ENCODE results near the gene PRMT6.
"Not testable (repeated sequence)": the region's sequence is repeated elsewhere in the genome, so short reads cannot be mapped to it uniquely, and the experiment has no call there.

The PRMT6 gene

DNA sequence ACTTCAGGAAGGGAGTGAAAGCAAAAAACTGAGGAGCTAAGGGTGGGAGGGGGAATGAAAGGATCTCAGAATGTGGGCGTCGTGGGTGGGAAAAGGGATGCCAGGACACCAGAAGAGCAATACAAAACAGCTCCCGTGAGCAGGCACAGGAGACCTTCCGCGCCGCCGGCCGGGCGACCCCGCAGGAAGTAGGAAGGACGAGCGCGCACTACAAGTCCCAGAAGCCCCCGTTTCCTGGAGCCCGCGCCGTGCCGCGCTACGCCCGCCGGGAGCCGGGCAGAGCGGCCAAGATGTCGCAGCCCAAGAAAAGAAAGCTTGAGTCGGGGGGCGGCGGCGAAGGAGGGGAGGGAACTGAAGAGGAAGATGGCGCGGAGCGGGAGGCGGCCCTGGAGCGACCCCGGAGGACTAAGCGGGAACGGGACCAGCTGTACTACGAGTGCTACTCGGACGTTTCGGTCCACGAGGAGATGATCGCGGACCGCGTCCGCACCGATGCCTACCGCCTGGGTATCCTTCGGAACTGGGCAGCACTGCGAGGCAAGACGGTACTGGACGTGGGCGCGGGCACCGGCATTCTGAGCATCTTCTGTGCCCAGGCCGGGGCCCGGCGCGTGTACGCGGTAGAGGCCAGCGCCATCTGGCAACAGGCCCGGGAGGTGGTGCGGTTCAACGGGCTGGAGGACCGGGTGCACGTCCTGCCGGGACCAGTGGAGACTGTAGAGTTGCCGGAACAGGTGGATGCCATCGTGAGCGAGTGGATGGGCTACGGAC lies at the start of gene PRMT6:
Gene PRMT6, plus strand, starts transcription at position 249 of the 771 bp plus-strand sequence. Its CDS starts 42 bp downstream, at position 291.
- no peak for FAIRE-seq

DNA sequence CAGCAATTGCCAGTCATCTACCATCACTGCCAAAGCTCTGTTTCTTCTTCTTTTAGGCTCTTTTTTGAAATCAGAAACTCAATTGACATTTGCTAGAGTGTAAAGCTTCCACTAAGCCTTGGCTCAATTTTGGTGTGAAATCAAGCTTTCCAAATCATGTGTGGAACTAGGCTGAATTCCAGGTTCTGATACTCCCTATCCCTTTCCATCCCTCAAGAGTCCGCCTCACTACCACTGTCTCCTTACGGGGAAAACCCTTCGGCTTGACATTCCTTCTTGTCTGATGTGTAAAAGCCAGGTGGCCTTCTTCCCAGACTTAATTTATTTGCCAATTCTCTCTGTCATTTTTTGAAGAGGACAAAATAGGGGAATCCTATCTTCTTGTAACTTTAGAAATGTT lies 47.2 kb upstream of the PRMT6 start:
- no peak for FAIRE-seq

DNA sequence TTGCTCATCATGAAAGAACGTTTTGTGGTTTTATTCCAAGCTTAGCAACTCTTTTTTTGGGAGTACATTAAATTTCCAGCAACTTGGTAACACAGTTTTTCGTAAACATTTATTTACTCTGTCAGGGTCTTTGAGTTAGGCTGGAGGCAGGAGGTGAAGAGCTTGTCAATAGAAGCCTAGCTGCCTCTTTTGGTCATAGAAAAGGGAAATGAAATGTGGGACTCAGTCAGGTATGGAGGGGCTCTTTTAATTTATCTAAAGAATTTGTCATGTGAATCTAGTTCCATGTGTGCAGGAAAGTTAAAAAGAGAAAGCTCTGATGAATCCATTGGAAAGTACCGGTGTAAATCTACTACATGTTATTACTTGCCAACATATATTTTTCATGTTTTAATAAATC lies 45.9 kb upstream of the PRMT6 start:
- no peak for FAIRE-seq

DNA sequence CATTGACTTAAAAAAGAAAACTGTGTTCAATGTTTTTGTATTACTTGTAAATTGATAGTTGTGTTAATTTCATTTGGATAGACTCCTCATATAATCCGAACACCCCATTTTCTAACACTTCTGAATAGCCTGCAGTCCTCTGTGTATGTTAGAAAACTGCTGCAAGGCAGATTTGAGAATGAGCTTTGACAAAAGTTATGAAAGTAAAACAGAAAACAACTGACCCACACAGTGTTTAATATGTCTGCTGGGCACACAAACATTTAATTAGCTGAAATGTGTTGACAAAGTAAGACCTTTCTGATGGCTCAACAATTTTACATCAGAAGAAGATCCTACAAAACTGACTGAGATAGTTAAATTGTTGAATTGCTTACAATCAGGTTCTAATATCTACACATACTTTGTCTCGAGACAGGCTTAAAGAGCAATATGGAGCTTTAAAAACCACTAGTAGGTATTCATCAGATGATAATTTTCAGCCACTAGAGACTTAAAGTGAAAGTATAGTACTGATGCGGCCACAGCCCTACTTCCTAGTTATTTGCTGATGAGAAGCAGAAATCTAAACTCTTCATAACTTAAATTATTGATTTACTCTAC lies 40.0 kb upstream of the PRMT6 start:
- no peak for FAIRE-seq

DNA sequence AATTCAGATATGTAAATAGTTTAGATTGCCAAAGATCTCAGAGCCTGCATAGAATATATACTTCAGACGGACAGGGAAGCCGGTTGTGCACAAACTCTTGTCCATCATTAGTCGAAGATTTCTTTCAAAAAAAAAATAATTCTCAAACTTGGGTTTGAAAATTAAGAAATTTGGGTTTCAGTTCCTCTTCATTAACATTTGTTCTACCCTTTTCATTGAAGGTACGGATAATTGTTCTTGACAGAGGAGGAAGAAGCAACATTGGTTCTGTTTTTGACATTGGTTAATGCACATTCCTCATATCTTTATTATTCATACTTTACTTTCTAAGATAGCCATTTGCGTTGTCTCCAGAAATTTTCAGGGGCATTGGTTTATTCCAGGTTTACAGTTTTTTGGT lies 38.0 kb upstream of the PRMT6 start:
- no peak for FAIRE-seq

DNA sequence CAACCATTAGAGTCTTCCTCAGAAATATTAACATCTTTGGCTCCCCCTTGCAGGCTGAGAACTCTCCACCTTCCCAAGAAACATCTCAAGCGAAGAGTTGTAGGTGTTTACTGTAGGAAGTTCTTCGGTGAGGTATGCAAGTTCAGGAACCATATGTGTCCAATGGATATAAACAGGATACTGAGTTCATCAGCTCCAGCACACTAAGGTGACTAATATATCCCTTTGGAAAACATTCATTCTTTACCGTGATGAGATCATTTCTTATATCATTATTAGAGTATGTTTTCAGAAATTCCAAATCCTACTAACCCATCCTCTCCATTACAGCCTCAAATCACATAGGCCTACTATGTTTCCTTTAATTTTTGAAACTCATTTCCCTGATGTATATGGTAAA lies 37.3 kb upstream of the PRMT6 start:
- no peak for FAIRE-seq

DNA sequence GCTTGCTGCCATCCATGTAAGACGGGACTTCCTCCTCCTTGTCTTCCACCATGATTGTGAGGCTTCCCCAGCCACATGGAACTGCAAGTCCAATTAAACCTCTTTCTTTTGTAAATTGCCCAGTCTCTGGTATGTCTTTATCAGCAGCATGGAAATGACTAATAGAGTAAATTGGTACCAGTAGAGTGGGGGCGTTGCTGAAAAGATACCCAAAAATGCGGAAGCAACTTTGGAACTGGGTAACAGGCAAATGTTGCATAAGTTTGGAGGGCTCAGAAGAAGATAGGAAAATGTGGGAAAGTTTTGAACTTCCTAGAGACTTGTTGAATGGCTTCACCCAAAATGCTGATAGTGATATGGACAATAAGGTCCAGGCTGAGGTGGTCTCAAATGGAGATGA lies 17.6 kb upstream of the PRMT6 start:
- FAIRE-seq, result not testable (repeated sequence)

DNA sequence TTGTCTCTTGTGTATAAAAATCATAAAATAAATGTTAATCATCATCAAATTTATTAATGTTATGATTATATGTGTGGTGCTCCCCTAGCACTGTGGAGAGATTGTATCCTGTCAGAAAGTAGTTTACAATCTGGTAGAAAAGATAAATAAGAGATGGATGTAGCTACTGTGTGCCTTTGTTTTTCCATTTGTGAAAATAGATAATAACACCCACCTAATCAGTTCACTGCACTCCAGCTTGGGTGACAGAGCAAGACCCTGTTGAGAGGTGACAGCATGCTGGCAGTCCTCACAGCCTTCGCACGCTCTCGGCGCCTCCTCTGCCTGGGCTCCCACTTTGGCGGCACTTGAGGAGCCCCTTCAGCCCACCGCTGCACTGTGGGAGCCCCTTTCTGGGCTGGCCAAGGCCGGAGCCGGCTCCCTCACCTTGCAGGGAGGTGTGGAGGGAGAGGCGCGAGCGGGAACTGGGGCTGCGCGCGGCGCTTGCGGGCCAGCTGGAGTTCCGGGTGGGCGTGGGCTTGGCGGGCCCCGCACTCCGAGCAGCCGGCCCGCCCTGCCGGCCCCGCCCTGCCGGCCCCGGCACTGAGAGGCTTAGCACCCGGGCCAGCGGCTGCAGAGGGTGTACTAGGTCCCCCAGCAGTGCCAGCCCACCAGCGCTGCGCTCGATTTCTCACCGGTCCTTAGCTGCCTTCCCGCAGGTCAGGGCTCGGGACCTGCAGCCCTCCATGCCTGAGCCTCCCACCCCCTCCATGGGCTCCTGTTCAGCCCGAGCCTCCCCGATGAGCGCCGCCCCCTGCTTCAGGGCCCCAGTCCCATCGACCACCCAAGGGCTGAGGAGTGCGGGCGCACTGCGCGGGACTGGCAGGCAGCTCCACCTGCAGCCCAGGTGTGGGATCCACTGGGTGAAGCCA lies 11.9 kb upstream of the PRMT6 start:
- FAIRE-seq, result not testable (repeated sequence)

DNA sequence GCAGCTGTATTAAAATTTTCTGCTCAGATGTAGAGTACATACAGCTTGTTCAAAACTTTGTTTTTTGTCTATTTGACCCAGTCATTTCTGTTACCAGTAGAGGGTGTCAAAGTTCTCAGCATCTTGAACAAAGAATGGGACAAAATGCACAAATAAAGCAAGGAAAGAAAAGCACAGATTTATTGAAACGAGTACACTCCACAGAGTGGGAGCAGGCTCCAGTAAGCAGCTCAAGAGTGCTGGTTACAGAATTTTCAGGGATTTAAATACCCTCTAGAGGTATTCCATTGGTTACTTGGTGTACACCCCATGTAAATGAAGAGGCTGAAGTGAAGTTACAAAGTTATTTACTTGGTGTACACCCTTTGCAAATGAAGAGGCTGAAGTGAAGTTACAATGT lies 8.9 kb upstream of the PRMT6 start:
- no peak for FAIRE-seq

DNA sequence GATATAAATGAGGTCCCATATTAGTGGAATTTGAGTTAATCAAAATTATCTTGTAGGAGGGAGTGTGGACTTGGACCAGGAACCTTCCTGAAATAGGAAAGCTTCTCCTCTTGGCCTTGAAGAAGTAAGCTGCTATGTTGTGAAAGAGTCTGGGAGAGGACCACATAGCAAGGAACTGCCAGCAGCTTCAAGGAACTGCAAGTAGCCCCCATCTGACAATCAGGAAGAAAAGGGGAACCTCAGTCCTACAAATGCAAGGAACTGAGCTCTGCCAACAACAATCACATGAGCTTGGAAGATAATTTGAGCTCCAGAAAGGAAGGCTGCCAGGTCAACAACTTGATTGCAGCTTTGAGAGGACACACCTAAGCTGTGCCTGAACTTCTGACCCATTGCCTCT lies 8.2 kb upstream of the PRMT6 start:
- no peak for FAIRE-seq

DNA sequence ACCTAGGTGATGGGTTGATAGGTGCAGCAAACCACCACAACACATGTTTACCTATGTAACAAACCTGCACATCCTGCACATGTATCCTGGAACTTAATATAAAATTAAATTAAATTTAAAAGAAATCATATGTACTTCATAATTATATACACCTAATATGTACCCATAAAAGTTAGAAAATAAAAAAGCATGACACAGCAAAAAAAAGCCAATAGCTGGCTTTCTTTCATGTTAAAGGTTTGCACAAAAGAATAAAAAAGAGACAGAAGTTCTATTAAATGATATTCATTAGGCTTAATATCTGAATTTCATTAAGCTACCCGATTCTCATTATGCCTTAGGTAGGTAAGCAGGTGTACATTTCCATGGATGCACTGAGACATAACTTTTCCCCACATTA lies 5.2 kb upstream of the PRMT6 start:
- no peak for FAIRE-seq

DNA sequence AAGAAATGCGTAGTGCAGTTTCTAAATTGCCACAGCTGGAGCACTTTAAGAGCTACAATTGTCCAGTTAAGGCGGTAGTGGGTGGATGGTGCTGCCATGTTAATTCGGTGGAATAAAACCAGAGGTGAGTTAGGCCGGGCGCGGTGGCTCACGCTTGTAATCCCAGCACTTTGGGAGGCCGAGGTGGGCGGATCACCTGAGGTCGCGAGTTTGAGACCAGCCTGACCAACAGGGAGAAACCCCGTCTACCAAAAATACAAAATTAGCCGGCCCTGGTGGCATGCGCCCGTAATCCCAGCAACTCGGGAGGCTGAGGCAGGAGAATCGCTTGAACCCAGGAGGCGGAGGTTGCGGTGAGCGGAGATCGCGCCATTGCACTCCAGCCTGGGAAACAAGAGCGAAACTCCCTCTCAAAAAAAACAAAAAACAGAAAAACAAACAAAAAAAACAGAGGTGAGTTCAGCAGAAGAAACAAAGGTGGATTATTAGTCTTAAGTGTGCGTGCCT lies 502 bp upstream of the PRMT6 start:
- FAIRE-seq, result not testable (repeated sequence)

DNA sequence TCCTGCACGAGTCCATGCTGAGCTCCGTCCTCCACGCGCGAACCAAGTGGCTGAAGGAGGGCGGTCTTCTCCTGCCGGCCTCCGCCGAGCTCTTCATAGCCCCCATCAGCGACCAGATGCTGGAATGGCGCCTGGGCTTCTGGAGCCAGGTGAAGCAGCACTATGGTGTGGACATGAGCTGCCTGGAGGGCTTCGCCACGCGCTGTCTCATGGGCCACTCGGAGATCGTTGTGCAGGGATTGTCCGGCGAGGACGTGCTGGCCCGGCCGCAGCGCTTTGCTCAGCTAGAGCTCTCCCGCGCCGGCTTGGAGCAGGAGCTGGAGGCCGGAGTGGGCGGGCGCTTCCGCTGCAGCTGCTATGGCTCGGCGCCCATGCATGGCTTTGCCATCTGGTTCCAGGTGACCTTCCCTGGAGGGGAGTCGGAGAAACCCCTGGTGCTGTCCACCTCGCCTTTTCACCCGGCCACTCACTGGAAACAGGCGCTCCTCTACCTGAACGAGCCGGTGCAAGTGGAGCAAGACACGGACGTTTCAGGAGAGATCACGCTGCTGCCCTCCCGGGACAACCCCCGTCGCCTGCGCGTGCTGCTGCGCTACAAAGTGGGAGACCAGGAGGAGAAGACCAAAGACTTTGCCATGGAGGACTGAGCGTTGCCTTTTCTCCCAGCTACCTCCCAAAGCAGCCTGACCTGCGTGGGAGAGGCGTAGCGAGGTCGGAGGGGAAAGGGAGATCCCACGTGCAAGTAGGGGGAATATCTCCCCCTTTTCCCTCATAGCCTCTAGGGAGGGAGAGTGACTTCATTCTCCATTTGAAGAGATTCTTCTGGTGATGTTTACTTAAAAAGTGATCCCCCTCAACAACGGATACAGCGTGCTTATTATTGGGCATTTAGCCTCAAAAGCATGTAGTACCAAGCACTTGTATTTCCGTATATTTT lies 991 bp downstream of the PRMT6 start:
- no peak for FAIRE-seq

DNA sequence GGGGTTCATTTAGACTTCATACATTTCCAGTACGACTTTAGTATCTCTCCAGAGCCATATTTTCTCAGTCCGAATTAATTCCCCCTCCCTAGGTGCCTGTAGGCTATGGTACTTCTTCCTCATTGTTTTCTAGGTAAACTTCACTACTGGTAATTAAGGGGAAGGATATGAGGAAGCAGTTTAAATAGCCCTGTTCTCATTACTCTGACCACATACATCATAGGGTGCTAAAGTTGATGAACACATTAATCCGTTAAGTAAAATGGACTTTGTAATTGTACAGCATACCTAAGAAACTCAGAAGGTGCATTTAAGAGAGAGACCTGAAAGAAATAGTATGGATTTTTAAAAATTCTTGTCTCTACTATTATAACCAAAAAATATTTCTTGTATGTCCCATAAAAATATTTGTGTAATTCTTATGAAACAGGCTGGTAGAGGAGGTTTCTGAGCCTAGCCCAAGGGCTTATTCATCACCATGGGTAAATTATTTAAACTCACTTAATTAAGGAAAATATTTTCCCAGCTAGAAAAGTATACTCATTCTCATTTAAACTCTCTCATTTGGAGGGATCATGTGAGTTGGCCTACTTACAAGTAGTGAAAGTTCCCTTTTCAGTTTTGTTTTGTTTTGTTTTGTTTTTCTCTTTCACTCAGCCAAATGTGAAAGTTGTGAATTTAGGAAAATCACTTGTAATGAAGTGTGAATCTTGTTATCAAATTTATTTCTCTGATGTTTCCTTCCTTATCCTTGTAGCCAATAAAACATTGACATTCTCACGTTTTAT lies 2.0 kb downstream of the PRMT6 start:
- FAIRE-seq, result no peak

DNA sequence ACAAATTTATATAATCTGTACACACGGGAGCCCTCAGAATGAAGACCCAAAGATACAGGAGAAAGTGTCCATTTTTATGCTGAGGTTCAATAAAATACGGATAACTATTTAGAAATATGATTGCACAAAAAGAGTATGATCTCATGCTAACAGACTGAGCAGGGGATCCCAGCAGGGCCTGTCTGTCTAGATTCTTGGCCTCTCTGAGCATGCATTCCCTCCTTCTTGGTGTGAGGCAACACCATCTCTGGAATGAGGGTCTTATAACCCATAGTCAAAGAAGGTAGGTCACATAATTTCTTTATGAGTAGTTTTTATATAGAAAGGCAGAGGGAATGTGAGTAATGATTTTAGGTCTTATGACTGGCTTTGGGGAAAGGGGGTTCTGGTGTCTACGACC lies 5.4 kb downstream of the PRMT6 start:
- FAIRE-seq, result no peak

DNA sequence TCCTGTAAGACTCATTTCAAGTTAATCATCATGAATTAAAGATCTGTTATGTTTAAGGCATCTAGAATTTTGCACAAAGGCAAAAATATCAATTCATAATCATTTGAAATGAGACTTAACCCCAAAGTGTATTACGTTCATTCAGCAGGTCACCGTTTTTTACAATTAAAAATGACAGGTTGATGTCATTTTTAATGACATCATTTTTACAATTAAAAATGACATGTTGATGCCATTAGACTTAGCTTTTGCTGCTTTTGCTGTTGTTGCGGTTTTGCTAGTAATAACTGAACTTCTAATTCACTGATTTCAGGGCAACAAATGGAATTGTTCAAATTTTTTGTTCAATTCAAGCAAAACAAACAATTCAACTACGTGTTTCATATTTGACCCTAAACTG lies 17.0 kb downstream of the PRMT6 start:
- FAIRE-seq, result no peak

DNA sequence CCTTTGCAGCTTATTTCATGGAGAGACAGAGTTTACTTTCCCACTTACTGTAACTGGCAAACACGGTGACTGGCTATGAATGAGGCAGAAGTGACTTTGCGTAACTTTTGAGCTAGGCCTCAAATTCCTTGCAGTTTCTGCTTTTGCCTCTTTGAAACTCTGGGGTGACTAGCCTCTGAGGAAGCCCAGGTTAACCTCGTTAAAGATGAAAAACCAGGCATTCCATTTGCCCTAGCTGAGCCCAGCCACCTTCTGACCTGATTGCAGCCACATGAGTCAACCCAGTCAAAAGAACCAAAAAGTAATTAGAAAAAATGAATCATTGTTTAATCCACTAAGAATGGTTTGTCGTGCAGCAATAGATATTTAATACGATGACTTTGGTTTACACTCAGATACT lies 20.4 kb downstream of the PRMT6 start:
- FAIRE-seq, result no peak

DNA sequence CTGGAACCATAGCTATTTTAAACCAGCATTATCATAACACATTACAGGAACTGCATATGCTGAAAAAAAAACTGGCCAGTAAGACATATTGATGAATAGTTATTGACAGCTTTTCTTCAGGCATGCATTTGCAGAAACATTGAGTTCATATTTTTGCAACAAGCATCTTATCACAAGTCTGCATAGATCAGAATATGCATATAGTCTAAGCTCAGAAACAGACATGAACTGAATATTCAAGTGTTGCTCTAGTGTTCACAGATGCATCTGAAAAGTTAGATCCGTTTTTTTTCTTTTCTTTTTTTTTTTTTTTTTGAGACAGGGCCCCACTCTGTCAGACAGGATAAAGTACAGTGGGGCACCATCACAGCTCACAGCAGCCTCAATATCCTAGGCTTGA lies 22.8 kb downstream of the PRMT6 start:
- no peak for FAIRE-seq

DNA sequence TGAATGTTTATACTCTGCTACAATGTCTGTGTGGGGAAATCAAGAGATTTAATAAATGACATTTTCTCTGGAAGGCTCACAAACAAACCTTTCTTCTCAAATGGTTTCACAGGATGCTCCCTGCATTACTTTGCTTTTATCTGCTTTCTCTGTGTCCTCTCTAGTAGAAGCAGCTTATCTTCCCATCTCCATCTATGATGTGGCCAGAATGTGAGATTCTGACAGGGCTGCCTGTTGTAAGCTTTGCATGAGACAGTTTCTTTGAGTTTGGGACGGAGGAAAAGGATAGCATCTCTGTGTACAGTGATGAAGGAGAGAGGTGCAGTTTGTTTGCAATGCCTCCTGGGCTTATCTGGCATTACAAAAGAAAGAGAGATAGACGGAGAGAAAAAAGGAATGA lies 24.6 kb downstream of the PRMT6 start:
- no peak for FAIRE-seq

DNA sequence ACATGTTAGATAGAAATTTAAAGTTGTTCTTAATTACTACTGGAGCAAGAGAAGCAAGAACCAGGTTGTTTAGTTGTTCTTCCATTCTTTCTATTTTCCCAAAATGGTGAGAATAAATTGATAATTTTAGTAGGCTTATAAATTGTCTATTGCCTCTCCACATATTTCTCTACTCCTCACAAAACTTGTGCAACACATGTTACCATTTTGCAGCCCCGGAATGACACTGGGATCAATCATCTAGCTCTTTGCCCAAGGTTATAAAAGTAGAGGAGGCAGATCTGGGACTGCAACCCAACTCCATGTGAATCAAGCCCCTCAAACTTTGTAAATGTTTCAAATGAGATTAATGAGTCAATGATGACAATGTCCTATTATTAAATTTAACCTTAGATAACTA lies 34.9 kb downstream of the PRMT6 start:
- no peak for FAIRE-seq

DNA sequence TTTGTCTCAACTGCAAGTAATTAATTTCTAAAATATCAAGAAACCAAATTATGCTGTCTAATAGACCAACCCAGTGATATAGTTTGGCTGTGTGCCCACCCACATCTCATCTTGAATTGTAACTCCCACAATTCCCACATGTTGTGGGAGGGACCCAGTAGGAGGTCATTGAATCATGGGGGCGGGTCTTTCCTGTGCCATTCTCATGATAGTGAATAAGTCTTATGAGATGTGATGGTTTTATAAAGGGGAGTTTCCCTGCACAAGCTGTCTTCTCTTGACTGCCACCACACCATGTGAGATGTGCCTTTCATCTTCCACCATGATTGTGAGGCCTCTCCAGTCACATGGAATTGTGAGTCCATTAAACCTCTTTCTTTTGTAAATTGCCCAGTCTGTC lies 36.9 kb downstream of the PRMT6 start:
- not testable (repeated sequence) for FAIRE-seq

Measured in colon (tissue), 2 donors.